SIG-M5 treated with dmso at 0.1 percent for 504 hours (cell line): ENCODE data around the gene TRAF6.
"Not testable (repeated sequence)": the region's sequence is repeated elsewhere in the genome, so short reads cannot be mapped to it uniquely, and the experiment has no call there.

Source experiments
- DNase-seq: peaks from one replicate; lab custom pipeline; 2025; ENCODE audit not compliant: unreplicated experiment; lab: John Stamatoyannopoulos, UW

Gene TRAF6, protein sequence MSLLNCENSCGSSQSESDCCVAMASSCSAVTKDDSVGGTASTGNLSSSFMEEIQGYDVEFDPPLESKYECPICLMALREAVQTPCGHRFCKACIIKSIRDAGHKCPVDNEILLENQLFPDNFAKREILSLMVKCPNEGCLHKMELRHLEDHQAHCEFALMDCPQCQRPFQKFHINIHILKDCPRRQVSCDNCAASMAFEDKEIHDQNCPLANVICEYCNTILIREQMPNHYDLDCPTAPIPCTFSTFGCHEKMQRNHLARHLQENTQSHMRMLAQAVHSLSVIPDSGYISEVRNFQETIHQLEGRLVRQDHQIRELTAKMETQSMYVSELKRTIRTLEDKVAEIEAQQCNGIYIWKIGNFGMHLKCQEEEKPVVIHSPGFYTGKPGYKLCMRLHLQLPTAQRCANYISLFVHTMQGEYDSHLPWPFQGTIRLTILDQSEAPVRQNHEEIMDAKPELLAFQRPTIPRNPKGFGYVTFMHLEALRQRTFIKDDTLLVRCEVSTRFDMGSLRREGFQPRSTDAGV

DNA sequence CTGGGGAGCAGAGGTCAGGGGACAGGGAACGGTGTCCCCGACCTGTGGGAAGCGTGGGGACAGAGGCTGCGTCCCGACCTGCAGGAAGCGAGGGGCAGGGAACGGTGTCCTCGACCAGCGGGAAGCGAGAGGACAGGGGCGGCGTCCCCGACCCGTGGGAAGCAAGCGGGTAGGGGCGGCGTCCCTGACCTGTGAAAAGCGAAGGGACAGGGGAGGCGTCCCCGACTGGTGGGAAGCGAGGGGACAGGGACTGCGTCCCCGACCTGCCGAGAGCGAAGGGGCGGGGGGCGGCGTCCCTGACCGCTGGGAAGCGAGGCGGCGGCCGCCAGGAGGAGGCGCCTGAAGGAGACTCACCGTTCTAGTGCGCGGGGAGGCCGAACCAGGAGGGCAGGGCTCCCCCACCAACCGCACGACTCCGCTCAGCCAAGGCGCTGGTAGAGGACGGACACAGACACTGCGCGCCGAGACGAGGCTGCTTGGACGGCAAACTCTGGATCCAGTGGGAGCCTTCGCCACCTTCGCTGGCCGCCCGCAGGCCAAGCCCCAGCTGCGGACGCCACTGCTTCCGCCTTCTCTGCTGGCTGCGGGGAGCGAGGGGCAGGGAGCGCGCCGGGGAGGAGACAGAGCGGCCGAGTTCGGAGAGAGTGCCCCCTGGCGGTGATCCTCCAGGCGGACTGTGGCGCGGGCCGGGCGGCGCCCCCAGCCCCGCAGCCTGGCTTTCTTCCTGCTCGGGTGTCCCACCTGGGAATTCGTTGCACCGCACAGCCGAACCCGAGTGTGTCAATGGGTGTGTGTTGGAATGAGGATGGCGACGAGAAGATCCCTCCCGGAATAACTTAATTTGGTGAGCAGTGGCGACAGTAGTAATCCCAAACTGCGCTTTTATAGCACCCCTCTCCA, at the start of gene TRAF6:
TRAF6 (minus strand) TSS at position 579 of the 900 bp plus-strand sequence. CDS start 8,757 bp downstream, outside the sequence.
- peak; percentile 76 for DNase-seq

DNA sequence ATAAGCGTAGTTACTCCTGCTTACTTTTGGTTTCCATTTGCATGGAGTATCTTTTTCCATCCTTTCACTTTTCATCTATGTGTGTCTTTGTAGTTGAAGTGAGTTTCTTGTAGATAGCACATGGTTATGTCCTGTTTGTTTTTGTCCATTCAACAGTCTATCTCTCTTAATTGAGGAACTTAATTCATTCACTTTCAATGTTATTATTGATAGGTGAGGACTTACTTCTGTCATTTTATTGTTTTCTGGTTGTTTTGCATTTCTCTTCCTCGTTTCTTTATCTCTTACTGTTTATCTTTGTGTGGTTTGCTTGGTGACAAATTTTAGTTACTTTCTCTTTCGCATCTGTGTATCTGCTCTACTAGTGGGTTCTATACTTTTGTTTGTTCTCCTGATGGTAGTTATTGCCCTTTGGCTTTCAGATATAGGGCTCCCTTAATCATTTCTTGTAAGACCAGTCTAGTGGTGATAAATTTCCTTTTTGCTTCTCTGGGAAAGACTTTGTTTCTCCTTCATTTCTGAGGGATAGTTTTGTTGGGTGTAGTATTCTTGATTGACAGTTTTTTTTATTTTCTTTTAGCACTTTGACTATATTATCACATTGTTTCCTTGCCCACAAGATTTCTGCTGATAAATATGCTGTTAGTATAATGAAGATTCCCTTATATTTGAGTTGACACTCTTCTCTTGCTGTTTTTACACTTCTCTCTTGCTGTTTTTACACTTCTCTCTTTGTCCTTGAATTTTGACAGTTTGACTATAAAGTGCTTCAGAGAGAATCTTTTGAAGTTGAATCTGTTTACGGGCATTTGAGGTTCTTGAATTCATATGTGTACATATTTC, 48.7 kb upstream of the TRAF6 start:
- no peak for DNase-seq

DNA sequence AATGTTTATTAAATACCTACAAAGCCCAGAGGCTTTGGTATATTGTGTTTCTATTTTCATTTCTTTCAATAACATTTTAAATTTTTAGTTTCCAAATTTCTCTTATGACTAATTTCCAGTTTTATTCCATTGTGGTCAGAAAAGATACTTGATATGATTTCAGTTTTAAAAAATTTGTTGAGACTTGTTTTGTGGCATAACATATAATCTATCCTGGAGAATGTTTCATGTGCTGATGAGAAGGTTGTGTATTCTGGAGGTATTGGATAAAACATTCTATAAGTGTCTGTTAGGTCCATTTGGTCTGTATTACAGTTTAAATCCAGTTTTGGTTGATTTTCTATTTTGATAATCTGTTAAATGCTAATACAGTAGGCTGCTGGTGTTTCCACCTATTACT, 47.9 kb upstream of the TRAF6 start:
- no peak for DNase-seq

DNA sequence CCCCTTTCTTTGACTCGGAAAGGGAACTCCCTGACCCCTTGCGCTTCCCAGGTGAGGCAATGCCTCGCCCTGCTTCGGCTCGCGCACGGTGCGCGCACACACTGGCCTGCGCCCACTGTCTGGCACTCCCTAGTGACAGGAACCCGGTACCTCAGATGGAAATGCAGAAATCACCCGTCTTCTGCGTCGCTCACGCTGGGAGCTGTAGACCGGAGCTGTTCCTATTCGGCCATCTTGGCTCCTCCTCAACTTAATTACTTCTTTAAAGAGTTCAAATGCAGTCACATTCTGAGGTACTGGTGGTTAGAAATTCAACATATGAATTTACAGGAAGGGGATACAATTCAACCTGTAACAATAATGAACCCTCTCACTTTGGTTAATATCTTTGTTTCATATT, 47.3 kb upstream of the TRAF6 start:
- not testable (repeated sequence) for DNase-seq

DNA sequence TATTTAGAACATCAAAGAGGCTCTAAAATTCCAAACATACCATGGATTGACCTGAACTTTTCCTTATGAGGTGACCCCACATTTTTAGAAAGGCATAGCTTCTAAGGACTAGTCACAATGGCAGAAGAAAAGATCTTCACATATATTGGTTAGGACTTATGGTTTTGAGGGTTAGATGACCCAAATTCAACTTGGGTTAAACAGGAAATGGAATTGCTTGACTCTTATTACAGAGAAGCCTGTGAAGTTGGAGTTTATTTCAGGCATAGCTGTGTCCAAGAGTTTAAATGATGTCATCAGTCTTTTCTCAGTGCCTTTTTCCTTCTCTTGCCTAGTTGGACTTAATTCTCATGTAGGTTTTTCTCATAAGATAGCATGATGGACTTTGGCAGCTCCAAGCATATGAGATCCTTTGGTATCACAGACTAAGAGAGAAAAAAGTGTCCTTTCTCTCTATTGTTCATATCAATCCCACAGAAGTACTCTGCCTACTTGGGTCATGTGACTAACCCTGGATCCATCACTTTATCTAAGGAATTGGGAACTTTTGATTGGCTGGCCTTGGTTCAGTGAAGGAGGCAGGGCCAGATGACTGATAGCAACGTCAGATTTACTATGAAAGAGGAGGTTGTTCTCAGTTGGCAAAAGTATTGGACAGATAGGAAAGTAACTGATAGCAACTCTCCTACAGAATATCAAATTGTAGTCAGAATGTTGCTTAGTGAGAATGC, 40.5 kb upstream of the TRAF6 start:
- DNase-seq: no peak

DNA sequence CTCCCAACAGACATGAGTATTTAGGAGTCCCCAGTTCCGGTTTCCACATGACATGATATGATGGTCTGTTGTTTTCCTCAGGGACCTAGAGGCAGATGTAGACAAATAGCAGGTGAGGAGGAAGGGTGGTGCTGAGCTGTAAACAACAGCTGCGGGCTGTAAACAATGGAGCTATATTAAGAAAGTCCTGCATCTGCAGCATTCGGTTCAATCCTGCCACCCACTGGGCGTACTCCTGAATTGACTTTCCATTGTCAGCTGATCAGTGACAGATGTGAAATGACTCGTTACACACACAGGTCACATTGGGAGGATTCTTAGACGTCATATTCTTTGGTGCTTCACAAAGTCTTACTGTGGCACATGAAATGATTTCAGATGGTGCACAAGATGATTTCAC, 30.9 kb upstream of the TRAF6 start:
- DNase-seq: peak; percentile 1

DNA sequence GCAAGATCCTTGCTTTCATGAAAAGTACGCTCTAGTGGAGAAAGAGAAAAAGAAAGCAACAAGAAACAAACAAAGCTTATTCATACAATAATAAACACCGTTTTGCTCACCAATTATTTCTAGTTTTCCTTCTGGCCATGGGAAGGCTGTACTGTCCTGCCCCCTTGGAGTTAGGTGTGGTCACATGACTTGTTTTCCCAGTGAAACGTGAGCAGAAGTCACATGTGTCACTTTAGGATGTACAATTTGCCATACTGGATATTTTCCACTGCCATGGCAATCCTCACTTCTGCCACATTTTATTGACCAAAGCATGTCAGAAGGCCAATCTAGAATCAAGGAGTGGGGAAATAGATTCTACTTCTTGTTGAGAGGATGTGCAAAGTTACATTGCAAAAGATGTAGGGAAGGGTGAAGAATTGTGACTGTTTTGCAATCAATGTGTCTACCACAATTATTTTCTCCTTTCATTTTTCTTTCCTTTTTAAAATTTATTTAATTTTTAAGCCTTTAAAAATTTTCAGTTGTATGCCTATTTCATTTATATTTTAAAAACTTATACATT, 24.3 kb upstream of the TRAF6 start:
- DNase-seq: peak; percentile 2

DNA sequence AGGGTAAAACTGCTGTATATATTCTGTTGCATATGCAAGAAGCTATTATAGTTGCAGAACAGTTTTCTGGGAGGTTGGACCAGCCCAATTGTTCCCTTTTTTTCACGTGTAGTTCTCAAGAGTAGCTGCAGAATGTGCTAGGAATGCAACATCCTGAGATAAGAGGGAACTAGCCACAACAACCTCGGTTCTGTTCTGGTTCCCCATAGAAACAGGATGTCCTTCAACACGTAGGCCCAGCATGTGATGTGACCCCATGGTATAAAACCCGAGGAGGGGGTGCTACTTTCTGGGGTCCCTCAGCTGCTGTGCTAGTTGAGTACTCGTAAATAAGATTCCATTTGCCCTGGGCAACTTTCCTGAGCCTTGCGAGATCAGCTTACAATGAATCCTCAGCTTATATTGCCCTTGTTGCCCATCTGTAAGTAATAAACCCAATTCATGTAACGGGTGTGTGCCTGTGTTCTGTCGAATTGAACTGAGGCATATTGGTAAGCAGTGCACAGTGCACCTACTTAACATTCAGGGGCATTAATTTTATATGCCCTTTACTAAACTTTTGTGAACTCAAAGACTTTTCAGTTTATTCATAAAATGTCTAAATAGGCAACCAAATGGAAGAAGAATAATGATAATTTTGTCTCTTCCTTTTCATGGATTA, 23.0 kb upstream of the TRAF6 start:
- no peak for DNase-seq

DNA sequence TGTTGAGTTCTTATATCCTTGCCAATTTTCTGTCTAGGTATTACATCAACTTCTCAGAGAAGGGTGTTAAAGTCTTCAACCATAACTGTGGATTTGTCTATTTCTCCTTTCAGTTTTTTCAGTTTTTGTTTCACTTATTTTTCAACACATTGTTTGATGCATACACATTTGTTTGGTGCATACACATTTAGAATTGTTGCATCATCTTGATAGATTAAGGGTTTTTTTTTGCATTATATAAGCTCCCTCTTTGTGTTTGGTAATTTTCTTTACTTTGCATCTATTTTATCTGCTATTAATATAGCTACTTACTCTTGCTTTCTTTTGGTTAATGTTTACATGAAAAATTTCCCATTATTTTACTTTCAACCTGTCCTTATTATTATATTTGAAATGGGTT, 20.8 kb upstream of the TRAF6 start:
- no peak for DNase-seq

DNA sequence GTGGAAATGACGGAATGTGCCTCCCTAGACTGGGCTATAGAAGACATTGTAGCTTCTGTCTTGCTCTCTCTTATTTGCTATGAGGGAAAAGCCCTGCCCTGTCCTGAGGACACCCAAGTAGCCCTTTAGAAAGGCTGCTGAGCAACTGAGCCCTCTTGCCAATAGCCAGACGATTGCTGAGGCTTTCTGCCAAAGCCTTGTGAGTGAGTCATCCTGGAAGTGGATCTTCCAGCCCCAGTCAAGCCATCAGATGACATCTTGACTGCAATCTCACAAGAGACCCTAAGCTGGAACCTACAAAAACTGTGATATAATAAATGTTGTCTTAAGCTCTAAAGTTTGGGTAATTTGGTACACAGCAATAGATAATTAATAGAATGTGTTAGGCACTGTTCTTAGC, 3.9 kb upstream of the TRAF6 start:
- no peak for DNase-seq

DNA sequence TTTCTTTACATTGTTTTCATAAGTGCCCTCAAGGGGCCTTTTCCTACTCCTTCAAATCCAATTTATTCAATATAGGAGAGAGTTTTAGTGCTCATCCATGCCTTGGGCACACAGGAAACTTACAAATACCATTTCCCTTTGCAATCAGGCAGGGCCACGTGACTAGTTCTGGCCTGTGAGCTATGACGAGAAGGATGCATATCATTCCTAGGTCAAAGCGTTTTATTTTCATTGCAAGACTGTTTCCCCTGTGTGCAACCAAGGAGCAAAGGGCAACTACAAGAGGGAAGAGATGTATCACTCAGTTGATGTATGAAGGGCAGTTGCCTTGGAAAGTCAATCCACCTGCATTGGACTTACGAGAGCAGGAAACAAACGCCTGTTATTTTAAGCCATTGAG, 1.9 kb upstream of the TRAF6 start:
- DNase-seq: no peak

DNA sequence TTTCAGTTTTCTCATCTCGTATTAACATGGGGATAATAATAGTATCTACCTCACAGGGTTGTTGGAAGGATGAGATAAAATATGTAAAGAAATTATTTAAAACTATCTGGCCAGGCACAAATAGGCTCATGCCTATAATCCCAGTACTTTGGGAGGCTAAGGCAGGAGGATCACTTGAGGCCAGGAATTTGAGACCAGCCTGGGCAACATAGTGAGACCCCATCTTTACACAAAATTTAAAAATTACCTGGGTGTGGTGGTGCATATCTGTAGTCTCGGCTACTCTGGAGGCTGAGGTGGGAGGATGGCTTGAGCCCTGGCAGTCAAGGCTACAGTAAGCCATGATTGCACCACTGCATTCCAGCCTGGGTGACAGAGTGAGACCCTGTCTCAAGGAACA, 990 bp upstream of the TRAF6 start:
- DNase-seq: not testable (repeated sequence)

DNA sequence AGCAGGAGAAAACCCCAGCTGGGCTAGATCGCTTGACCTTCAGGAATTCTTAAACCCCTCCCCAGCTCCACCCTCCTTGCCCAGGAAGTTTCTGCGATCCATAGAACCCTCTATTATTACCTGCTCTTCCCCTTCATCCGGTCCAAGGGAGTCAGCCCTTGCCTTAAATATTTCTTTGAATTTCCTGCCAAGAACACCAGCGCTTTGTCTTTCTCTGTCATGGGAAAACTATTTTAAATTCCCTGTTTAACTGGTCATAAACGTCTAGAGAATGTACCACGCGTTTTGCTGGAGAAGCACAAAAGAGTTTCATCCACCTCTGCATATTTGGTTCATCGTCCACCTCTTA, 496 bp upstream of the TRAF6 start:
- no peak for DNase-seq

DNA sequence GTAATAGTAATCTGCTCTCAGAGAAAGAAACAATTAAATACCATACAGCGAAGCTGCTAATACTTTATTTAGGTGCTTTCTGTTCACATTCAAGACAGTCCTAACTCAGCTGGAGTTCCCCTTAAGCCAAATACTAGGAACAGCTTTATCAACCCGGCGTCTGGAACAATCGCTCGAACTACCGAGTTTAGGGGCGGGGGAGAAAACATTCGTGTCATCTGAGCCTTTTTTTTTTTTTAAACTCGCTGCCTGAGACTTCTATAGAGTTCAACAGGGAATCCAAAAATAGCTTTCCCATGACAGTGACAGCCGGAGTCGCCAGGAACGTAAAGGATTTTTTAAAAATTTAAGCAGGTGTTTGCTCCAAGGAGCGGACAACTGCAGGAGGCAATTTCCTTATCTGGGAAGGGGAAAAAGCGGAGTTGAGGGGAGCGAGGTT, 852 bp downstream of the TRAF6 start:
- DNase-seq: peak; percentile 10

DNA sequence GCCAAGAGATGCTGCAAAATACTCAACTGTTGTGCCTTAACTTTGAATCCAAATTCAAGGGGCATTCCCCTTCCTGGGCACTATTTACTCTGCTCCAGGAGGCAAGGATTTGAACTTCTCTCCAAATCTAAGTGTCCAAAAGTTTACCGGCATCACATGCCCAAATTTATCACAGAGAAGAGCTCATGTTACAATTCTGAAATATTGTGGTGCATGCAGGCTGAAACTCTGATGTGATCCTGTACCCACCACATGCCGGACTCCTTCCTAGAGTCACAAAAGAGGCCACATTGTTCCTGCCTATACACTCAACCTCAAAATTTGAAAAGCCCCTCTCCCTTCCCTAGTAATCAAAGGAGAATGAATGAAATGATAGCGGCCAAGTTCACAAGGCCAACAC, 1.3 kb downstream of the TRAF6 start:
- no peak for DNase-seq

DNA sequence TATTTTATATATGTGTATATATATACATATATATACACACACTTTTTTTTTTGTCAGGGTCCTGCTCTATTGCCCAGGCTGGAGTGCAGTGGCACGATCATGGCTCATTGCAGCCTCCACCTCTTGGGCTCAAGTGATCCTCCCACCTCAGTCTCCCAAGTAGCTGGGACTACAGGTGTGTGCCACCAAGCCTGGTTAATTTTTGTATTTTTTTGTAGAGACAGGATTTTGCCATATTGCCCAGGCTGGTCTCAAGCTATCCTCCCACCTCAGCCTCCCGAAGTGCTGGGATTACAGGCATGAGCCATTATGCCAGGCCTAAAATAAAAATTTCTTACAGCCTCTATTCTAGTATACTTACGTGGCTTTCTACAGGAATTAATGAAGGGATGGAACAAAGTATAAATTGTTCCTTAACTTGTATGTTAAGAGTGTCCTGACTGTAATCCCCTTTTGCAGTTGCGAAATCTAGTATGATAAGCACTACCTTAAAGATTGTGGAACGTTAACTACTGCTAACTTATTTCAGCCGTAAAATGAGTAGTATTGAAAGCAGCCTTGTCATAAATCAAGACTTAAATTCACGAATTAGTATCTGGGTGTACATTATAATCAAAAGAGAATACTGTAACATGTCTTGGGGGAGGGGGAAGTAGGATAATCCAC, 2.1 kb downstream of the TRAF6 start:
- DNase-seq: no peak

DNA sequence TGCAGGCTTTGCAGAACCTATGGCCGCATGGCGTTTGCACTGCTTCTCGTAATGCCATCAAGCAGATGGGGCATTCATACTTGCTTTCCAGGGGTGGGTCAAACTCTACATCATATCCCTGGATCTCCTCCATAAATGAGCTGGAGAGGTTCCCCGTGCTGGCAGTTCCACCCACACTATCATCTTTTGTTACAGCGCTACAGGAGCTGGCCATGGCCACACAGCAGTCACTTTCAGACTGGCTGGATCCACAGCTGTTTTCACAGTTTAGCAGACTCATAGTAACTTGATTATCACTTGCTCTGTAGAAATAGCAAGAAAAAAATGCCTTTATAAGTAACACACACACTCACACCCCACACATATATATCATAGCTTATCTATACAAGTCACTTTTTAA, 8.8 kb downstream of the TRAF6 start:
- no peak for DNase-seq

DNA sequence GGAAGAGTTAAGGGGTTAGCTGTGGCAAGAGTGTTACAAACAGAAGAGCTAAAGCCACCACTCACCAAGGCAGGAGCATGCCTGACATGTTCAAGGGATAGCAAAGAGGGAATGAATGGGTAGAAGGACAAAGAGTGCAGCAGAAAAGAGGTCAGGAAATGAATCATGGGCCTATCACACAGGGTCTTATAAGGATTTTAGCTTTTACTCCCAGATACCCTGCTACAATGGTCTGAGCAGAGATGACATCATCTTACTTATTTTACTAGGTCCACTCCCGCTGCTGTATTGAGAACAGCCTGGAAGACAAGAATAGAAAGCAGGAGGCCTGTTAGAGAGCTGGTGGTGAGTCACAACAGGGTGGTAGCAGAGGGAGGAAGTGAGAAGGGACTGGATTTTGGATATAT, 9.8 kb downstream of the TRAF6 start:
- peak; percentile 84 for DNase-seq

DNA sequence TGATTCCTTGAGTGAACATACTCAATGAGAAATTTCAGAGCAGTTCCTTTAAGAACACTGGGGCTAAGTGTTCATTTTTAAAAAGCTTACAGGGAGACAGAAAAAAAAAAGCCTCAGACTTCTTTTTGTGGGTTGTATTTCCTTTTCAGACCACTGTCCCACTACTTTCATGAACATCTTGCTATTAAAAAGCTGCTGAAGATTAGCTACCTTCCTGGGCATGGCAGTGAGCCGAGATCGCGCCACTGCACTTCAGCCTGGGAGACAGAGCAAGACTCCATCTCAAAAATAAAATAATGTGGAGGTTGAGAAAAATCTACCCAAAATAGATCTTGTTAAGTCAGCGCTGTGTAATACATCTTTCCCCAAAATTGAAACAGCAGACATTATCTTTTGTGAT, 10.8 kb downstream of the TRAF6 start:
- no peak for DNase-seq
